Glutamatergic neuron (in vitro differentiated cells): ENCODE data around the gene GAMT. TPM values are rescaled to one million over a fixed set of nuclear protein-coding genes. Genes with fewer than 3 reads are reported as not detected.

Source experiments
- DNase-seq: peaks from one replicate; pipeline ENCODE4 v3.0.0; 2022
- H3K27ac Mint-ChIP-seq: one replicate; pipeline ENCODE4 v1.8.0; 2020; ENCODE audit warnings: mild to moderate bottlenecking, mixed read lengths, inconsistent platforms; ENCODE audit not compliant: unreplicated experiment
- H3K27me3 Mint-ChIP-seq: one replicate; pipeline ENCODE4 v1.8.0; 2020; ENCODE audit warnings: mild to moderate bottlenecking, moderate library complexity, mixed read lengths, inconsistent platforms; ENCODE audit not compliant: unreplicated experiment
- H3K36me3 Mint-ChIP-seq: one replicate; pipeline ENCODE4 v1.8.0; 2020; ENCODE audit warnings: mild to moderate bottlenecking, mixed read lengths, inconsistent platforms; ENCODE audit not compliant: unreplicated experiment
- H3K4me1 Mint-ChIP-seq: one replicate; pipeline ENCODE4 v1.8.0; 2020; ENCODE audit warnings: mild to moderate bottlenecking, low read depth, mixed read lengths, inconsistent platforms; ENCODE audit not compliant: unreplicated experiment
- H3K4me3 Mint-ChIP-seq: one replicate; pipeline ENCODE4 v1.8.0; 2020; ENCODE audit warnings: mild to moderate bottlenecking, mixed read lengths, inconsistent platforms; ENCODE audit not compliant: unreplicated experiment
- H3K9me3 Mint-ChIP-seq: one replicate; pipeline ENCODE4 v1.8.0; 2020; ENCODE audit warnings: mild to moderate bottlenecking, moderate library complexity, mixed read lengths, inconsistent platforms; ENCODE audit not compliant: unreplicated experiment
- CTCF ChIP-seq: fragments of 200-600 bp; sonication (generic); IDR thresholded peaks from one replicate; pipeline ENCODE4 v1.5.0; 2021; ENCODE audit not compliant: partially characterized antibody, unreplicated experiment
- total RNA-seq: library from RNA; stranded (reverse); fragmentation: NEBNext Ultra II Directional; extraction: Animal tissue kit (Norgen Biotek cat#: 25700); gene quantifications from one replicate; pipeline ENCODE4 v1.2.1, GENCODE V29; 2021; ENCODE audit not compliant: unreplicated experiment

The GAMT gene
- total RNA-seq, 1 donor from 2014 or later = 17.9 TPM

- Mint-ChIP-seq H3K4me1 (peaks cover 30% of the 10 kb centered on the region), H3K9me3 (peaks cover 9% of the 10 kb centered on the region), H3K27me3 (peaks cover 9% of the 10 kb centered on the region), H3K4me3 (no peak overlapping the region), H3K27ac (peak overlapping the region; percentile 87), H3K36me3 (peaks cover 3% of the 10 kb centered on the region)
- DNase-seq = no peak
- TF ChIP-seq CTCF = no peak
Observed at GRCh38 chr19:1424192-1424955, 23.0 kb upstream of the GAMT start.

DNA sequence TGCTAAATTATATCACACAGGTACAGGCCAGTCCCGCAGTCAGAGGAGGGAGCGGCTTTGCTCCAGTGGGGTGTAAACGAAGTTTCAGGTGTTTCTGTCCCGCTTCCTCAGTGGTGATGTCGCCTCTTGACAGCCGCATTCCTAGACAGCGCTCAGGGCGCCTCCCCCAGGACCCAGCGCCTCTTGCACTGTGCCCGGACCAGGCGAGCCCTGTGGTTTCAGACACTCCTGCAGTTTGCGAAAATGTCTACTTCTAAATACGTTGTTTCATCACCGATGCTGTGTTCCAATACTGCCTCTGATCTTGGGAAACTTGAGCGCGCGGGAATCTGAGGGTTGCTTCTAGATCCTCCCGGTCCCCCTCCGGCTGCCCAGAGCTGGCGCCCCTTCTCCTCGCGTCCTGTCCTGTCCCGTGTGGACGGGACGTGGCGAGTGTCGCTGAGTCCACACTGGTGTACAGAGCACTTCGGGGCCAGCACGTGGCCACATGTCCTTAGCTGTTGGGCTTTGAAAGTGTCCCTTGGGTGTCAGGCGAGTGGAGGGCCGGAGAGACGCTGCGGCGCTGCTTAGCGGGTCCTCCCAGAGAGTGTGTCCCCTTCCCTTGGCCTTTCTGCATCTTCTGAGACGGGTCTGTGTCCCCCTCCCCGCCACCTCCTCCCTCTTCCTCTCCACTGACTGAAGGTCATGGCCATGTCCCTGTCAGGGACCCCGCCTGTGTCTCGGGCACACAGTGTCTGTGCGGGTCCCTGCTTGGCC lies 22.3 kb upstream of the GAMT start:
- H3K27ac Mint-ChIP-seq = peak overlapping the region; percentile 57
- H3K4me1 Mint-ChIP-seq = peaks cover 30% of the 10 kb centered on the region
- no peak for TF ChIP-seq CTCF
- H3K36me3 Mint-ChIP-seq = peaks cover 3% of the 10 kb centered on the region
- no peak overlapping the region for H3K4me3 Mint-ChIP-seq
- H3K9me3 Mint-ChIP-seq = peaks cover 9% of the 10 kb centered on the region
- DNase-seq = no peak
- H3K27me3 Mint-ChIP-seq = peaks cover 9% of the 10 kb centered on the region

- peaks cover 28% of the 10 kb centered on the region for H3K4me1 Mint-ChIP-seq
- peaks cover 9% of the 10 kb centered on the region for H3K9me3 Mint-ChIP-seq
- H3K36me3 Mint-ChIP-seq = peaks cover 3% of the 10 kb centered on the region
- peaks cover 9% of the 10 kb centered on the region for H3K27me3 Mint-ChIP-seq
- H3K4me3 Mint-ChIP-seq = no peak overlapping the region
- DNase-seq = no peak
- peak overlapping the region; percentile 57 for H3K27ac Mint-ChIP-seq
- TF ChIP-seq CTCF = no peak
Observed at GRCh38 chr19:1422943-1423342, 21.6 kb upstream of the GAMT start.

DNA sequence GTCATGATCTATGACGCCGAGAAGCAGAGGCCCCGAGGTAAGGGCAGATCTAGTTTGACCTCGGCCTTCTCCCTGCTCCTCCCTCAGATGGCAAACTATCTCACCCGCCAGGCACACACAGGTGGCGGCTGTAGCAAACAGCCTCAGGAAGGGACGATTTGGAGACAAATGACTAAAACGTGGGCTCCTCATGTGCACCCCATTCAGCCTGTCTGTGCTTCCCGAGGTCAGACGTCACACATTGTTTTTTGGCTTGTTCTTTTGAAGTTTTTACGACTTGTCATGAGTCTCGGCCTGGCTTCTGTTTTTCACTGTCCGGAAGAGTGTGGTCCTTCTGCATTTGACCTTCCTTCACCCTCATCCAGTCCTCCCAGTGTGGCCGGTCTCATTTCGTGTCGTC lies 21.0 kb upstream of the GAMT start:
- Mint-ChIP-seq H3K9me3 (peaks cover 9% of the 10 kb centered on the region), H3K4me3 (peak overlapping the region; percentile 20), H3K27ac (peak overlapping the region; percentile 29), H3K4me1 (peaks cover 29% of the 10 kb centered on the region), H3K36me3 (peaks cover 3% of the 10 kb centered on the region), H3K27me3 (peaks cover 9% of the 10 kb centered on the region)
- no peak for DNase-seq
- TF ChIP-seq CTCF = no peak

GRCh38 chr19:1421958-1422305 lies 20.6 kb upstream of the GAMT start:
- Mint-ChIP-seq H3K36me3 (peaks cover 3% of the 10 kb centered on the region), H3K27ac (no peak overlapping the region)

More at GRCh38 chr19:1421958-1422305, 20.6 kb upstream of the GAMT start:
- H3K4me1 Mint-ChIP-seq = peaks cover 30% of the 10 kb centered on the region
- peaks cover 8% of the 10 kb centered on the region for H3K27me3 Mint-ChIP-seq
- no peak for TF ChIP-seq CTCF
- peaks cover 9% of the 10 kb centered on the region for H3K9me3 Mint-ChIP-seq
- no peak overlapping the region for H3K4me3 Mint-ChIP-seq
- DNase-seq = no peak
